Brain microvascular endothelial cell (primary cell): ENCODE data around the gene SURF2.
A peak's percentile ranks its signal among the peaks of the same experiment; 100 is the strongest.

Experiments
- DNase-seq: peaks from one replicate; pipeline ENCODE4 v3.0.0-alpha.2; 2020
- H3K27ac ChIP-seq: fragments of 250-450 bp; sonication (Bioruptor Pico); 2 replicates; pipeline ENCODE4 v1.5.1; 2020; ENCODE audit warnings: mild to moderate bottlenecking, moderate library complexity
- H3K27me3 ChIP-seq: fragments of 250-450 bp; sonication (Bioruptor Pico); replicated peaks from 2 replicates; pipeline ENCODE4 v1.5.1; 2020; ENCODE audit warnings: mild to moderate bottlenecking
- H3K36me3 ChIP-seq: fragments of 250-450 bp; sonication (Bioruptor Pico); replicated peaks from 2 replicates; pipeline ENCODE4 v1.5.1; 2020; ENCODE audit warnings: mild to moderate bottlenecking
- H3K4me3 ChIP-seq: 2 replicates; pipeline ENCODE4 v1.5.1; 2011; ENCODE audit warnings: low read depth, mild to moderate bottlenecking, control low read depth, low read length, moderate library complexity
- in situ Hi-C: cut with HindIII; loops from 2 replicates; pipeline ENCODE4 v1.10.0; 2017; ENCODE audit warnings: low sequenced_read_pairs, low pct_ligation_motif_present
- TF ChIP-seq, protein P1 (sequence below): IDR thresholded peaks from 2 replicates; pipeline ENCODE4 v1.5.1; 2011; ENCODE audit warnings: low read depth, mild to moderate bottlenecking, moderate library complexity, low read length, control low read depth, inconsistent platforms; ENCODE audit errors: missing control alignments

SURF2 gene

DNA sequence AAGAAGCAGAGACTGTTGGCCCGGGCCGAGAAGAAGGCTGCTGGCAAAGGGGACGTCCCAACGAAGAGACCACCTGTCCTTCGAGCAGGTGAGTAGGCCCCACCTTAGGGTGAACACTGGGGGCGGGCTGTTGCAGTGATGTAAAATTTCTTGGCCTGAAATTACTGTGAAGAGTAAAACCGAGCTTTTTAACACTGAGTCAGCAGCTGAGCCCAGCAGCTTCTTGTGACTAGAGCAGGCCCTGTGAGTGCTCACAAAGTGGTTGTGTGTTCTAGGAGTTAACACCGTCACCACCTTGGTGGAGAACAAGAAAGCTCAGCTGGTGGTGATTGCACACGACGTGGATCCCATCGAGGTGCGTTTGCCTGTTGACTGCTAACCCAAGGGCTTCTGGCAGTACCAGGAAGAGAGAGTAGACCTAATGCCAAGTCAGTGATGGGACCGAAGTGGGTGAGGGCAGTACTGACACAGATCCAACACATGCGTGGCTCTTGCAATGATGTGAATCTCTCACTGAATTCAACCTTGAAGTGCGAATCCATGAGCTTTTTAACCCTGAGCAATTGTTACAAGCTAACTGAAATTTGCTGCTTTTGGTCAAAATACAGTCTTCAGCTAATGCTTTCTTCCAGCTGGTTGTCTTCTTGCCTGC, 6.3 kb upstream of the SURF2 start:
- DNase-seq: no peak
- TF ChIP-seq, protein P1, sequence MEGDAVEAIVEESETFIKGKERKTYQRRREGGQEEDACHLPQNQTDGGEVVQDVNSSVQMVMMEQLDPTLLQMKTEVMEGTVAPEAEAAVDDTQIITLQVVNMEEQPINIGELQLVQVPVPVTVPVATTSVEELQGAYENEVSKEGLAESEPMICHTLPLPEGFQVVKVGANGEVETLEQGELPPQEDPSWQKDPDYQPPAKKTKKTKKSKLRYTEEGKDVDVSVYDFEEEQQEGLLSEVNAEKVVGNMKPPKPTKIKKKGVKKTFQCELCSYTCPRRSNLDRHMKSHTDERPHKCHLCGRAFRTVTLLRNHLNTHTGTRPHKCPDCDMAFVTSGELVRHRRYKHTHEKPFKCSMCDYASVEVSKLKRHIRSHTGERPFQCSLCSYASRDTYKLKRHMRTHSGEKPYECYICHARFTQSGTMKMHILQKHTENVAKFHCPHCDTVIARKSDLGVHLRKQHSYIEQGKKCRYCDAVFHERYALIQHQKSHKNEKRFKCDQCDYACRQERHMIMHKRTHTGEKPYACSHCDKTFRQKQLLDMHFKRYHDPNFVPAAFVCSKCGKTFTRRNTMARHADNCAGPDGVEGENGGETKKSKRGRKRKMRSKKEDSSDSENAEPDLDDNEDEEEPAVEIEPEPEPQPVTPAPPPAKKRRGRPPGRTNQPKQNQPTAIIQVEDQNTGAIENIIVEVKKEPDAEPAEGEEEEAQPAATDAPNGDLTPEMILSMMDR: no peak
- H3K27ac ChIP-seq: no peak overlapping the region
- H3K36me3 ChIP-seq: peaks cover 59% of the 10 kb centered on the region
- H3K27me3 ChIP-seq: no peaks in the 10 kb centered on the region
- in situ Hi-C loops: no loop called here
- peak overlapping the region; percentile 100 for H3K4me3 ChIP-seq

DNA sequence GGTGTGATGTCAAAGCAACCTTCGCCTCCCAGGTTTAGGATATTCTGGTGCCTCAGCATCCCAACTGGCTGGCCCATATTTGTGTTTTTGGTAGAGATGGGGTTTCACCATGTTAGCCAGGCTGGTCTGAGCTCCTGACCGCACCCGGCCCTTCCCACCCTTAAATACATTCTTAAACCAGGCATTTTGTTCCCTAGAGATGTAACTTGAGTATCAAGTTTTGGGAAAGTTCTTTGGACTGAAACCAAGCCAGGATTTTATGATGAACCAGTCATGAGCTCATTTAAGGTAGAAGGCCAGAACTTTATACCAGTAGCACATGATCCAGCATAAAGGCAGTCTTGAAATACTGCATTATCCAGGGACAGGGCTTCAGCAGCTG, 4.8 kb upstream of the SURF2 start:
- in situ Hi-C loops: no loop called here
- peaks cover 54% of the 10 kb centered on the region for H3K36me3 ChIP-seq
- TF ChIP-seq, protein P1: no peak
- H3K4me3 ChIP-seq: no peak overlapping the region
- no peak for DNase-seq
- no peaks in the 10 kb centered on the region for H3K27me3 ChIP-seq
- no peak overlapping the region for H3K27ac ChIP-seq

DNA sequence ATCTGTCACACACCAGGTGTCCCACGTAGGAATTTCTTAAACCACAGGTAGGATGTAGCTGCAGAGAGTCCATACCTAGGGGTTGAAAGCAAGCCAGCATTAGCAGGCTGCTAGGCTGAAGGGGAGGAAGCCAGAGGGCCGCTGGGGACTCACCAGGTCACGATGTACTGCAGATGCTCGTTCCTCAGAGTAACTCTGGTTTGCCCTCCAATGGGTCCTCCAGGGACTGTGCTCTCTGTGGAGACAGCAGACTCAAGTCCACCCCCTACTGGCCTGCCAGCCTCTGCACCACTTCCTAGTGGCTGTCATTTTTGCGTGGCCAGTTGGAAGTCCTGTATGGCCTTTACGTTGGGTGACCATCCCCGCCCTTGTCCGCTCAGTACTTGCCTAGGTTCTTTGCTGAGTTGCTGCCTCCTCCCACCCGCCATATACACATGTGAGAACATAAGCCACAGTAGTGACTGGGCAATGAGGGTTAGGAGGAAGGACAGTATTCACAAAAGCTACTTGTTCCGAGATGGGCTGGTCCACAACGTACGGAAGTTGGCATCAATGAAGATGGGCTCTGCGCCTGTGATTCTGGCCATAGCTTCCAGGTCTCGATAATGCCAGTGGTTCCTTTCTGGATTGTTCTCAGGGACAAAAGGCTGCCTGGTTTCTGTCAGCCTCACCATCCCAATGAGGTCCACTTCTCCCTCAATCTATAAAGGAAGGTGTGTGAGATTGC, 4.3 kb upstream of the SURF2 start:
- Histone ChIP-seq H3K27me3 (no peaks in the 10 kb centered on the region), H3K4me3 (no peak overlapping the region), H3K36me3 (peaks cover 54% of the 10 kb centered on the region), H3K27ac (no peak overlapping the region)
- DNase-seq: peak; percentile 55
- TF ChIP-seq, protein P1: peak; percentile 84
- in situ Hi-C loops: no loop called here

DNA sequence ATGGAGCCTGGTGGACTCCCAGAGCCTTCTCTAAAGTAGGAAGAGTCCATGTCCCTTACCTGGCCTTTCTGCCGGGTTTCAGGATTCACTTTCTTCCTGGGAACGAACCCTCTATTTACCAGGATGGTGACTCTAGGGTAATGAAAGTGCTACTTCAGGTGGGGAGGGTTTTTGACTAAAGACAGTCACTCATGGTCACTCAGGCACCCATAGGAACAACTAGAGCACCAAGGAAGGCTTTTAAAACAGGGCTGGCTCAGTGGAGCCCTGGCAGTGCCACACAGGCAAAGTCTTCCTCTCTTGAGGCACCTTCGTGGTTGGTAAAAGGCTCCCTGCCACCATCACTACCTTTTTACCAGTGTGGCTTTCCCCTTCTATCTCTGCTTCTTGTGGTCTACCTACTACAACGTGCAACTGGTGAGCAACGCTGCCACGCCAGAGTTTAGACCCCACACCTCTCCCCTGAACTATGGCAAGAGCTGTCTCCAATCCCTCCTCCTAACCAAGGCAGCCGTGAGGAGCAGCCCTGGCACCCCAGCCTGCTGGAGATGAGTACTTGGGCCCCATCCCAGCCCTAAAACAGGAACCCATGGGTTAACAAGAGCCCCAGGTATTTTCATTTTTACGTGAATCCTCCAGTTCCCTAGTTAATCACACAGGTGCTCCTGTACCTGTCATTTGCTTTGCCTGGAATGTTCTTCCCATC, 3.6 kb upstream of the SURF2 start:
- Histone ChIP-seq H3K36me3 (peaks cover 54% of the 10 kb centered on the region), H3K27ac (no peak overlapping the region), H3K4me3 (no peak overlapping the region), H3K27me3 (no peaks in the 10 kb centered on the region)
- in situ Hi-C loops: no loop called here
- TF ChIP-seq, protein P1: no peak
- no peak for DNase-seq

DNA sequence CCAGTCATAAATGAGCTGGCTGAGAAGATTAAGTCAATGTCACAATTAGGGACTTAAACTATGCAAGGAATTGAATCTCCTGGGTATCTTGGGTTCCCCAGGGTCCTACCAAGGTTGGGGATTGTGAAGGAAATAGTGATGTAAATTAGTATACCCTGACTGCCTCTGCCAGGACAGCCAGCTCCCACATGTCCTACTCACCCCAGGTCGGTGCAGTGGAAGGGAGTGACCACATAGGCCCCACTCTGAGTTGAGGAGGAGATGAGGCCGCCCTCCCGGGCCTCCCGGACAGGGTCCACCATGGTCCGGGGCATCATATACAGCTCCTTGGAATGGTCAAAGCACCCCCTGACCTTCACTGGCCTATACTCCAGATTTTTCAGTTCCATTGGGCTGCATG, 2.8 kb upstream of the SURF2 start:
- Histone ChIP-seq H3K27me3 (no peaks in the 10 kb centered on the region), H3K4me3 (no peak overlapping the region), H3K36me3 (peaks cover 51% of the 10 kb centered on the region), H3K27ac (no peak overlapping the region)
- TF ChIP-seq, protein P1: no peak
- DNase-seq: no peak
- in situ Hi-C loops: no loop called here
